ENCODE results near the gene CLIC6.

The CLIC6 gene

DNA sequence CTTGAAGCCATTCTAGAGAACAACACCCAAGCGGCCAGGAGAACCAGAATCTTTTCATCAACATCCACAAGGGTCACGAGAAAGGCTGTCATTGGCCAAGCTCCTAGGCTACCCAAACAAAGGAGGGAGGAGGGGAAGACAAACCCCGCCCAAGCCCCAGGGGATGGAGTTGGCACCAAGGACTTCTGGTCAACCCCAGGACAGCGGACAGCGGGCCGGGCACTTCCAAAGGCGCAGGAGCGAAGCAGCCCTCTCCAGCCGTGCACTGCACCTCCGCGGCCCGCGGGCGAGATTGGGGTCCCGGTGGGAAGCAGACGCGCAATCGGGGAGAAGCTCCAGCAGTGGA, at the start of gene CLIC6:
Gene CLIC6 (plus strand): TSS at position 192 of the 346 bp plus-strand sequence. CDS start 395 bp downstream, outside the sequence.
- DNase-seq = no peak

GRCh38 chr21:34619841-34620665, 48.7 kb upstream of the CLIC6 start:
- no peak for DNase-seq

- DNase-seq = no peak
These were observed 47.1 kb upstream of the CLIC6 start for GRCh38 chr21:34621434-34622350.

GRCh38 chr21:34623516-34623915, 45.3 kb upstream of the CLIC6 start:
- no peak for DNase-seq

- DNase-seq = no peak
These were observed 43.7 kb upstream of the CLIC6 start for GRCh38 chr21:34625030-34625593.

DNA sequence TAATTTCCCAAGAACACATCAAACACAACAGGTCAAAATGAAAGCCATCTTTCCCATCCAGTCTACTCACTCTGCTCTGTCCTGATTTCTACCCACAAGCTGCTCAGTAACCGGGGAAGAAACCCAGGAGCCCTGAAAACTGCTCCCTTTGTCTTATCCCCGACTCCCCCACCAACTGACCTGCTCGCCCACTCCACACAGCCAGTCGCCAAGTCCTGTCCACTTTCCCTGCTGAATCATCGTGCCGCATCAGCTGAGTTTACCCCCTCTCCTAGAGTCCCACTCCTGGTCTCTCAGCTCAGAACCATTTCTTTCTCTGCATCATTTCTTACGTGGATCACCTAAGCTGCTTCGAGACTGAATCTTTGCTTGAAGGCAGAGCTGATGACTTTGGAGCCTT, 42.7 kb upstream of the CLIC6 start:
- DNase-seq = no peak

DNA sequence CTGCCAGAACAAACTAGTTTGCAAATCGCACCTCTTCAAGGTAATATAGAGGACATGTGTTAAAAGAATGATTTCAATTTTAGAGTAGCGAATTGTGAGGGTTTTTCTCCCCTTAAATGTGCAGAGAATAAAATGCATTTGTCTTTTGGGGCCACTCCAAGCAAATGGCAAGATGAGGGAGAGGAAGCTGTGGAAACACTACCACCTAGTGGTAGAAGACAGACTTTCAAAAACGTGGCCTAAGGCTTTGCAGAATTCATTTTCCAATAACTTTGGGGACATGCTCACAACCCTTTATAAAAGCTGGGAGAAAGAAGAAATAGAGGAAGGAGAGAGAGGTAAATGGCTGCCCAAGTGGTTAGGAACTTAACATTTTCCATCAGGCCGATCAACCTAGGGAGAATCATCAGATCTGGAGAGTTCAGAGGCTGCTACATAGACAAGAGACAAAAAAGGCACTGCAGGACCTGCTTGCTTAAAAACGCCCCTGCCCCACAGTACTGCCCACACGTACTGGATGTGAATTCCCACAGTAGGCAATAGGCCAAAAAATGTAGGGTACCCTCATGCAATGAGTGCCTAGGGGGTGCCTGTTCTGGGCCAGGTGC, 38.2 kb upstream of the CLIC6 start:
- peak; percentile 32 for DNase-seq

DNA sequence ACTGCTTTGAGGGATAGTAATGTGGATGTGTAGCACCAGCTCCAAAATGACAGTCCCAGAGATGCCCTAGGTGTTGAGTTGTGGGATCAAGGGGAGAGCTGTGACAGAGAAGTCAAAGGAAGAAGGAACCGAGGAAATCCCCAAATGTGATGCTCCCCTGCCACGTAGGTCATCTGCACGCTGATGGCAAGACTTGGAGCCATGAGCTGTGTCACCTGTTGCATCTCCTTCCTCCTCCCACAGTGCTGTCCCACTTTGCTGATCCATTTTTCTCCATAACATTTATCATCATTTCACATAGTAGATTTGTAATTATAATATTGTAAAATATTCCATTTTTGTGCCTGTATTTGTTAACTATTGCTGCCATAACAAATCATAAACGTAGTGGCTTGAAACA, 36.3 kb upstream of the CLIC6 start:
- no peak for DNase-seq

DNA sequence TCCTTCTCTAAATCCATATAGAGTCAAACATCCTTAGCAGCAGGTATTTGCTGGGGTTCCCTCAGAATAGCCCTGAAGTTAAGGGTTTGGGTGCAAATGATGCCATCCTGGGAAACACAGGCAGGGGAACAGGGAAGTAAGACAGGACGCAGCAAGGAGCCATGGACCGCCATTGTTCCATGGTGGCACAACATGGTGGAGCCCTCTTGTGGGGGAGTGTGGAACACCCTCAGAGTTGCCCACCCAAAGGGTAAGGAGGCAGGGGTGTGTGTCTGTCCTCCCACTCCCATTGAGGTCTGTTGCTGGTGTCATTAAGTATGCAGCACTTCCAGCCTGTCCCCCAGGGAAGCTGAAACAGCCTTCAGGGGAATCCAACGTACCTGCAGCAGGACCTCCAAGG, 33.5 kb upstream of the CLIC6 start:
- no peak for DNase-seq

GRCh38 chr21:34636961-34637360, 31.8 kb upstream of the CLIC6 start:
- no peak for DNase-seq

- no peak for DNase-seq
These were observed 29.5 kb upstream of the CLIC6 start for GRCh38 chr21:34639250-34639649.

- DNase-seq = no peak
These were observed 28.7 kb upstream of the CLIC6 start for GRCh38 chr21:34639882-34640788.

- DNase-seq = no peak
These were observed 27.9 kb upstream of the CLIC6 start for GRCh38 chr21:34640858-34641257.

DNA sequence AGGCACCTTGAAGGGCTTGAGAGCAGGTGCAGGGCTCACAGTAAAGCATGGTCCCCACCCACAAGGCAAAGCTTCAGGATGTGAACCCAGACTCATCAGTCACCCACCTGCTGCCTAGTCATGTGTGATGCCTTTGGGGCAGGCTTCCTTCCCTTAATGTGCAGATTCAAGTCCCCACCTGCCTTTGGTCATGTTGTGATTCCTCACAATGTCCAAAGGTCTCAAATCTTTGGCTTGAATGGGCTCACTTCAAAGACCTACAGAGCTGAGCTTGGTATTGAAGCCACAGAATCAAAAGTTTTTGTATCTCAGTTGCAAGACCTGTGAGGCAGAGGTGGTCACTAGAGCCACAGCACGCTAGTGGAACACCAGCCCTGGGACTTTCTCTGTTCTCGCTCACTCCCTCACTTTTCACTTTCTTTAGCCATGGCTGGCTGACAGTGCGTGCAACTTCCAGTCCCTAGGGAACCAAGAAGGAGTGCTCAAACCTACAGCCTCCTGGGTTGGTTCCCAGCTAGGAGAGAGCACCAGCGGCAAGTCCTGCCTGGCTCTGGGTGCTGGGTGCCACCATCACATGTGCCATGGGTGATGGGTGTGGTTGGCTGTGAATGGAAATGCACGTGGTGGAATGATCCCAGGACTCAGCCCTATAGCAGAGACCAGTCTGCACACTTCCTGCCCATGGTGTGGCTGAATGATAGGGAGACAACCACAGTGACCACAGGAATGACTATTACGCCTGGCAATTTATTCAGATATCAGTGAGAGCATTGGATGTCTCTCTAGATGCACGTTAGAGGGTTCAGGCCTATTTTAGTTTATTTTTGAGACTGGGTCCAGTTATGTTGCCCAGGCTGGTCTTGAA, 26.4 kb upstream of the CLIC6 start:
- DNase-seq = no peak

GRCh38 chr21:34644825-34645224, 24.0 kb upstream of the CLIC6 start:
- no peak for DNase-seq

DNA sequence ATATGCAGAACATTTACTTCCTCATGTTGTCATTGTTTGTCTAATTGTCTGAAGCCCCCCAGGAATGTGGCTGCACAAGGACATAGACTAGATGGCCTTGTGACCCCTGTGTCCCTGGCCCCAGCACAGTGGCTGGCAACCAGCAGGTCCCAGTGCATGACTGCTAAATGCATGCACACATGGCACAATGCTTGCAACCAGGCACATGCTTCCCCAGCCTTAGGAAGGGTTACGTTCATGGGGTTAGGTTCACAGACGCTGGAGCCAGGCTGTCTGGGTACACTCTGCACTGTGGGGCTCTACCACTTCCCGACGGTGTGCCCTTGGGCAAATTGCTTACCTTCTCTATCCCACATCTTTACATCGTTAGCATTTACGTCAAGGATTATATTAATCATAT, 21.2 kb upstream of the CLIC6 start:
- DNase-seq = no peak

- no peak for DNase-seq
These were observed 20.0 kb upstream of the CLIC6 start for GRCh38 chr21:34648739-34649297.

- DNase-seq = no peak
These were observed 19.4 kb upstream of the CLIC6 start for GRCh38 chr21:34649400-34649799.

DNA sequence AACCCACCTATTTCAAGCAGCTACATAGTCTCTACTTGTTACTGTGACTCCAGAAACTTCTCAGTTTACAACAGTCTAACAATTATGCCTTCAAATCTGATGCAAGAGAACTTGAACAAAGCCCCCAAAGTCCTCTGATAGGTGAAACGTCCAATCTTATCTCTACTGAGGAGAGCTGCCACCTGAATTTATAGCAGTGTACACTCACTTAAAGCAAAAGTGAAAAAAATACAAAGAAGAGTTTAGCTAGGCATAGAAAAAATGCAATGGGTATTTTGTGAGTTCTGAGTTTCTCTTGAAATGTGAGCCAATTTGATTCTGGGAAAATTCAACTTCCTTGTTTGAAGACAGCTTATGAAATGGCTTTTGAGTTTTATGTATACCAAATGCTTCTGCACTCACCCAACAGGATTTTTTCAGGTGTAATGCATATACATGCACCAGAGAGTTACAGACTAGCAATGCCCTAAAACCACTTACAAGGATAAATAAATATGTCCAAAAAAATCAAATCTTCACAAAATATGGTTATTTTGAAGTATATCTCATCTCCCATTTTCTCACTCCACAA, 17.8 kb upstream of the CLIC6 start:
- DNase-seq = no peak

DNA sequence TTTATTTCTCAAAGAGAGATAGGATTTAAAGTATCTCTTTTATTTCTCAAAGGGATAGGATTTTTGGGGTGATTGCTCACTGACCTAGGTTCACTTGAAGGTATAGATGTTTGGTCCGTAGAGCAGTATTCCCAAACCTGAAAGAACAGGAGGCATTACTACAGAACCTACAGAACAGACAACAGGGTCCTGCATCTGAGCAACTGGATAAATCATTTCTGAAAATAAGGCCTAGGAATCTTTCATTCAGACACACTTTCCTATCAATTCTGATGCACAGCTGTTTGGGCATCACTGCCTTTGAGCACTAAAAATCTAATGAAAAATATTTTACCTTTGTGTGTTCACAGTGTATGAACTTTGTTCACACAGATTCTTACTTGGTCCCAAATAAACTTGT, 17.2 kb upstream of the CLIC6 start:
- no peak for DNase-seq
